Gastrocnemius medialis (tissue), 4 donors: Measurements from ENCODE around the gene PCNX2. TPM values are rescaled to one million over a fixed set of nuclear protein-coding genes. Genes with fewer than 3 reads are reported as not detected.
A peak's percentile ranks its signal among the peaks of the same experiment; 100 is the strongest.

Experiments used
- ATAC-seq, 2 donors: fragments of 150-250 bp; one replicate each; pipeline ENCODE4 v1.9.1; 2016
- DNase-seq, 2 donors: peaks; one replicate each; pipeline ENCODE4 v3.0.0-alpha.2; 2019
- H3K27ac ChIP-seq, 4 donors: fragments of 200-600 bp; sonication (generic); 1 replicate in 1 of 4; 2 replicates in 3 of 4; pipeline ENCODE4 v1.5.1; 2016 to 2018; ENCODE audit warnings: mild to moderate bottlenecking in 2 of 4, moderate library complexity in 1 of 4
- H3K27me3 ChIP-seq, 3 donors: fragments of 200-600 bp; sonication (generic) in 2 of 3; 1 replicate in 1 of 3; 2 replicates in 2 of 3; pipeline versions ENCODE4 v1.5.1 to v1.6.0; 2016 to 2019; ENCODE audit warnings: mild to moderate bottlenecking in 1 of 3, moderate library complexity in 1 of 3
- H3K36me3 ChIP-seq, 2 donors: fragments of 200-600 bp; sonication (generic) in 1 of 2; one replicate each; pipeline ENCODE4 v1.5.1; 2017 to 2018
- H3K4me1 ChIP-seq, 2 donors: fragments of 200-600 bp; sonication (generic) in 1 of 2; one replicate each; pipeline ENCODE4 v1.5.1; 2016 to 2017; ENCODE audit warnings: mild to moderate bottlenecking in 2 of 2
- H3K4me3 ChIP-seq, 4 donors: fragments of 200-600 bp; sonication (generic) in 3 of 4; 1 replicate in 1 of 4; 2 replicates in 3 of 4; pipeline ENCODE4 v1.5.1; 2016 to 2019; ENCODE audit warnings: mild to moderate bottlenecking in 2 of 4
- H3K9me3 ChIP-seq, 3 donors: fragments of 200-600 bp; sonication (generic) in 2 of 3; 1 replicate in 1 of 3; 2 replicates in 2 of 3; pipeline ENCODE4 v1.5.1; 2016 to 2019
- POLR2A ChIP-seq, 2 donors: fragments of 450-650 bp; IDR thresholded peaks; one replicate each; pipeline ENCODE4 v1.6.1; 2017; ENCODE audit warnings: antibody characterized with exemption in 2 of 2, mild to moderate bottlenecking in 2 of 2, moderate library complexity in 2 of 2
- in situ Hi-C, 4 donors: fragments of 200-750 bp; cut with MboI; loops; one replicate each; pipeline versions ENCODE4 v1.15.0 to v1.8.0; 2017; ENCODE audit warnings: low sequenced_read_pairs in 4 of 4
- intact Hi-C: fragments of 100-400 bp; cut with DNase I; formaldehyde crosslinking; loops from one replicate; pipeline ENCODE4 v1.15.1; 2023; ENCODE audit warnings: low total_unique reads
- total RNA-seq, 4 donors: library from RNA; depleted of rRNA; stranded (reverse); fragments of >200 nt; gene quantifications; one replicate each; pipeline versions ENCODE4 v1.1.0 to v1.2.3, GENCODE V29; 2016
- TF ChIP-seq, protein P1 (sequence below), 5 experiments: fragments of 450-650 bp in 3 of 5; fragments of 200-600 bp in 2 of 5; sonication (generic) in 2 of 5; IDR thresholded peaks in 4 of 5; conservative IDR thresholded peaks in 1 of 5; 1 replicate in 4 of 5; 2 replicates in 1 of 5; pipeline ENCODE4 v1.5.1; 2016 to 2019; ENCODE audit warnings: antibody characterized with exemption in 5 of 5, mild to moderate bottlenecking in 3 of 5, moderate library complexity in 3 of 5

PCNX2 gene
- total RNA-seq, 4 donors from 2014 or later, result 0.34 to 5.6 (median 1.9) TPM

DNA sequence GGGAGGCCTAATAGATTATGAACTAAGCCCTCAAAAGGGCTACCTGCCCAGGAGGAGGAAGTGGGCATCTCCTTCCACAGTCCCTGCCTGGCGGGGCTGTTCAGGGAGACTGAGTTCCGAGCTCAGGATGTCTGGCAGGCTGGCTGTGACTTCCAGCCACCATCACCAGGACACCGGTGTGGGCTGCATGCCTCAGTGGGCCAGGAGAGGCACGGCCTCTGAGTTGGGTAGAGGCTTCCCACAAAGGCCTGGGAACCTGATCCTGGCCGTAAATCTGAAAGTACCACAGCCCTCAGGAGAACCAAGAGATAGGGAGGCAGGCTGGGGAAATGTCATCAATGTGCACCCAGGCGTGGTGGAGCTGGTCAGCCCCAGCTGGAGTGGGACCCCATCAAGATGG is 316.0 kb downstream of the PCNX2 start:
- in situ Hi-C loops (no loop called here), intact Hi-C loops (no loop called here)
- H3K9me3 ChIP-seq, result no peaks in the 10 kb centered on the region
- ATAC-seq, result no peak
- no peak overlapping the region for H3K27ac ChIP-seq
- no peak overlapping the region for H3K4me3 ChIP-seq
- peaks cover 0 to 13% of the 10 kb centered on the region in 2 donors for H3K36me3 ChIP-seq
- H3K27me3 ChIP-seq, result no peaks in the 10 kb centered on the region
- no peak for TF ChIP-seq POLR2A (IDR thresholded peaks at IDR 0.05)
- TF ChIP-seq, protein P1, sequence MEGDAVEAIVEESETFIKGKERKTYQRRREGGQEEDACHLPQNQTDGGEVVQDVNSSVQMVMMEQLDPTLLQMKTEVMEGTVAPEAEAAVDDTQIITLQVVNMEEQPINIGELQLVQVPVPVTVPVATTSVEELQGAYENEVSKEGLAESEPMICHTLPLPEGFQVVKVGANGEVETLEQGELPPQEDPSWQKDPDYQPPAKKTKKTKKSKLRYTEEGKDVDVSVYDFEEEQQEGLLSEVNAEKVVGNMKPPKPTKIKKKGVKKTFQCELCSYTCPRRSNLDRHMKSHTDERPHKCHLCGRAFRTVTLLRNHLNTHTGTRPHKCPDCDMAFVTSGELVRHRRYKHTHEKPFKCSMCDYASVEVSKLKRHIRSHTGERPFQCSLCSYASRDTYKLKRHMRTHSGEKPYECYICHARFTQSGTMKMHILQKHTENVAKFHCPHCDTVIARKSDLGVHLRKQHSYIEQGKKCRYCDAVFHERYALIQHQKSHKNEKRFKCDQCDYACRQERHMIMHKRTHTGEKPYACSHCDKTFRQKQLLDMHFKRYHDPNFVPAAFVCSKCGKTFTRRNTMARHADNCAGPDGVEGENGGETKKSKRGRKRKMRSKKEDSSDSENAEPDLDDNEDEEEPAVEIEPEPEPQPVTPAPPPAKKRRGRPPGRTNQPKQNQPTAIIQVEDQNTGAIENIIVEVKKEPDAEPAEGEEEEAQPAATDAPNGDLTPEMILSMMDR (IDR thresholded peaks at IDR 0.05 in 4 of 5, conservative IDR thresholded peaks at IDR 0.05 in 1 of 5), result no peak
- H3K4me1 ChIP-seq, result peaks cover 5 to 7% of the 10 kb centered on the region in 2 donors
- no peak for DNase-seq

DNA sequence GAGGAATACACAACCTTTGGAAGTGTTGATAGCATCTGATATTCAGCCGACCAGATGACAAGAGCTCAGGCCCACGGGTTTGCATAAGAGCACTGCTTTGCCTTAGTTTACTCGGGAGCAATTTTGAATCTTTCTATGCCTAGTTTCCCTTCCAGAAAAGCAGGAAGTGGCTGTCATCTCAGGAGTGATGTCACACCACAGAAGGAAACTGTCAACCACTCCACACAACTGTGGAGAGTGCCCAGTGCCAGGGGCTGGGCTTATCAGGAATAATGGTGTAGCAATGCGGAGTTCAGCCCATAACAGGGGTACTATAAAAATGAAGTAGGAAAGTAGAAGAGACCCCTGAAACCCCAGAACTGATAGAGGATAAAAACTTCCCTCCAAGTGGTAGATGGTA is 316.7 kb downstream of the PCNX2 start:
- Histone ChIP-seq H3K27me3 (no peaks in the 10 kb centered on the region), H3K4me1 (peaks cover 5 to 7% of the 10 kb centered on the region in 2 donors), H3K36me3 (peaks cover 0 to 14% of the 10 kb centered on the region in 2 donors), H3K27ac (no peak overlapping the region), H3K9me3 (no peaks in the 10 kb centered on the region), H3K4me3 (no peak overlapping the region)
- TF ChIP-seq, protein P1 (IDR thresholded peaks at IDR 0.05 in 4 of 5, conservative IDR thresholded peaks at IDR 0.05 in 1 of 5), result no peak
- TF ChIP-seq POLR2A (IDR thresholded peaks at IDR 0.05), result no peak
- in situ Hi-C loops, result no loop called here
- intact Hi-C loops, result no loop called here
- ATAC-seq (no peak), DNase-seq (no peak)

DNA sequence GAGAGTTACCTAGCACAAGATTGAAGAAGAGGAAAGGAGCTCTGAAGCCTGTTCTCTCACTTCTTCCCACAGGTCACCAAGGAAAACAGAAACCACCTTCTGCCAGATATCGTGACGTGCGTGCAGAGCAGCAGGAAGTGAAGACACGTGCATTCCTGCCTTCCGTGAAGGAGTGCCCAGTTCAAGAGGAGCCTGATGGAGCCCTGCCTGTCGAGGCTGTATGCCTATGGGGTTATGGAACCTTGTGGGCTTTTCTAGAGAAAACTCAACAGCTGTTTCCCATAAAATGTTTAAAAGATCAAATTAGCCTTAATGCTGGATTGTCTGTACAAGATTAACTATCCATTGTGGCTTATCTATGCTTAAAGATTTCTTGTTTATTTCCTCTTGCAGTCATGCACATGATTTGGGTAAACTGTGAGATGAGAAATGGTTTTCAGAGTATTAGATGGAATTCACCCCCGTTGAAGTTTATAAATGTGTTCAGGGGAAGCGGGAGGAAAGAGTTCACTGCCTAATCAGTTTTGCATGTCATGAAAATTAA is 317.4 kb downstream of the PCNX2 start:
- intact Hi-C loops (no loop called here), in situ Hi-C loops (no loop called here)
- Histone ChIP-seq H3K4me1 (peaks cover 5 to 7% of the 10 kb centered on the region in 2 donors), H3K27me3 (no peaks in the 10 kb centered on the region), H3K36me3 (peaks cover 0 to 17% of the 10 kb centered on the region in 2 donors), H3K9me3 (no peaks in the 10 kb centered on the region), H3K27ac (no peak overlapping the region), H3K4me3 (no peak overlapping the region)
- ATAC-seq, result no peak
- DNase-seq, result no peak
- TF ChIP-seq POLR2A (IDR thresholded peaks at IDR 0.05), result no peak
- TF ChIP-seq, protein P1 (IDR thresholded peaks at IDR 0.05 in 4 of 5, conservative IDR thresholded peaks at IDR 0.05 in 1 of 5), result no peak

DNA sequence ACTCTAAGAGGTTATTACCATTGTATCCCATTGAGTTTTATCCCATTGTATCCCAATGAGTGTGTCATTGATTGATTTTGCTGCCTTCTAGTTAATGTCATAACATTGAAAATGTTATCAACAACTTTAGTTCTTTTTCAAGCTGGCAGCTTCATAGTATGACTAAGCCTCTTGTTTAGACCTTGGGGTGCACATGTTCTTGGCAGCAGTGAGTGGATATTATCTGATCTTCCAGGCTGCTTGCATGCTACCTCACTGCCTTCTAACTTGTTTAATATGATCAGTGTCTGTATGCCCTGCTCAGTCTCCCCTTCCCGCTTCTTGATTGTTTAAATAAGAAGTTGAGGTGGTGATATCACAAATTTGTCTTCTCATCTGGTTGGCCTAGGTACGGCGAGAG is 320.6 kb downstream of the PCNX2 start:
- Histone ChIP-seq H3K4me3 (no peak overlapping the region), H3K27me3 (no peaks in the 10 kb centered on the region), H3K4me1 (no peaks in the 10 kb centered on the region), H3K36me3 (peaks cover 0 to 47% of the 10 kb centered on the region in 2 donors), H3K27ac (no peak overlapping the region), H3K9me3 (no peaks in the 10 kb centered on the region)
- in situ Hi-C loops, result loop anchor here in 2 of 4 donors (25.0 kb wide), 1 partner anchor 338 kb away; the partner anchor contains the start of gene SIPA1L2 (in 2 of the 2)
- peak; percentile 24 to 47 for ATAC-seq
- intact Hi-C loops, result no loop called here
- DNase-seq, result no peak
- TF ChIP-seq POLR2A (IDR thresholded peaks at IDR 0.05), result no peak
- TF ChIP-seq, protein P1 (IDR thresholded peaks at IDR 0.05 in 4 of 5, conservative IDR thresholded peaks at IDR 0.05 in 1 of 5), result no peak
